Activated CD4-positive, alpha-beta memory T cell treated with anti-CD3 and anti-CD28 coated beads for 36 hours (primary cell): ENCODE data around the gene PPDPF. TPM values are rescaled to one million over a fixed set of nuclear protein-coding genes. Genes with fewer than 3 reads are reported as not detected.
"Not testable (repeated sequence)": the region's sequence is repeated elsewhere in the genome, so short reads cannot be mapped to it uniquely, and the experiment has no call there.

ENCODE experiments used
- CTCF ChIA-PET: fragments of 350-600 bp; sonication (Branson Sonifier 250); formaldehyde crosslinking; loops from one replicate; lab custom pipeline; 2021; ENCODE audit warnings: antibody characterized with exemption, inconsistent platforms; lab: Charles Lee
- POLR2A ChIA-PET: fragments of 350-600 bp; sonication (Branson Sonifier 250); formaldehyde crosslinking; loops from one replicate; lab custom pipeline; 2021; ENCODE audit warnings: antibody characterized with exemption; lab: Charles Lee
- DNase-seq: peaks from one replicate; pipeline ENCODE4 v3.0.0-alpha.2; 2020
- H3K27ac Mint-ChIP-seq: one replicate; pipeline ENCODE4 v1.8.0; 2021; ENCODE audit warnings: mixed read lengths
- H3K27me3 Mint-ChIP-seq: one replicate; pipeline ENCODE4 v1.8.0; 2021; ENCODE audit warnings: mixed read lengths
- H3K36me3 Mint-ChIP-seq: one replicate; pipeline ENCODE4 v1.8.0; 2021; ENCODE audit warnings: mixed read lengths
- H3K4me1 Mint-ChIP-seq: one replicate; pipeline ENCODE4 v1.8.0; 2021; ENCODE audit warnings: low read depth, mixed read lengths
- H3K4me3 Mint-ChIP-seq: one replicate; pipeline ENCODE4 v1.8.0; 2021; ENCODE audit warnings: mild to moderate bottlenecking, mixed read lengths
- H3K9me3 Mint-ChIP-seq: one replicate; pipeline ENCODE4 v1.8.0; 2021; ENCODE audit warnings: mixed read lengths
- intact Hi-C: fragments of 100-400 bp; cut with micrococcal nuclease; formaldehyde crosslinking; loops from one replicate; pipeline ENCODE4 v1.15.1; 2023
- total RNA-seq, 2 experiments: library from RNA; stranded (reverse); gene quantifications; one replicate each; pipeline ENCODE4 v1.2.3, GENCODE V29; 2021

The PPDPF gene
- total RNA-seq, 2 experiments from 2014 or later: 191 to 201 TPM

- Mint-ChIP-seq H3K4me3 (no peak overlapping the region), H3K27me3 (peaks cover 2% of the 10 kb centered on the region), H3K36me3 (no peaks in the 10 kb centered on the region), H3K9me3 (no peaks in the 10 kb centered on the region), H3K27ac (no peak overlapping the region), H3K4me1 (peaks cover 25% of the 10 kb centered on the region)
- CTCF ChIA-PET: interaction anchor here (0.9 to 2.1 kb wide), 2 partner anchors 23 to 29 kb away, joined by 3 to 11 read pairs; partner anchors contain the start of gene PTK6
- no peak for DNase-seq
- intact Hi-C loops: no loop called here
- POLR2A ChIA-PET: interaction anchor here (0.6 to 0.7 kb wide), 2 partner anchors 29 to 90 kb away, joined by 3 read pairs; no protein-coding TSS in a partner anchor
These were observed 46.0 kb downstream of the PPDPF start for GRCh38 chr20:63566395-63567135.

DNA sequence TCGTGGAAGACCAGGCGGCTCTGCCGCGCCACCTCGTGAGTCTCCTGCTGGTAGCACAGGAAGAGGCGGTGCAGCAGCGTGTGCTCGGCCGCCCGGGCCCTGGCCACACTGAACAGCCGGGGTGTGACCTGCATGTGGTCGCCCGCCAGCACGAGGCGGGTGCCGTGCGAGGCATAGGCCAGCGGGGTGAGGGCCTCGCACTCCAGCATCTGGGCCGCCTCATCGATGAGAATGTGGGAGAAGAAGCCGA, 46.5 kb downstream of the PPDPF start:
- no peak for DNase-seq
- CTCF ChIA-PET: interaction anchor here (0.9 to 2.1 kb wide), 5 partner anchors 24 to 472 kb away, joined by 3 to 11 read pairs (median 4); partner anchors contain the start of genes PTK6 and RTEL1
- intact Hi-C loops: no loop called here
- no peaks in the 10 kb centered on the region for H3K36me3 Mint-ChIP-seq
- H3K27ac Mint-ChIP-seq: no peak overlapping the region
- peaks cover 2% of the 10 kb centered on the region for H3K27me3 Mint-ChIP-seq
- no peaks in the 10 kb centered on the region for H3K9me3 Mint-ChIP-seq
- POLR2A ChIA-PET: interaction anchor here (0.6 kb wide), 1 partner anchor 91 kb away, joined by 3 read pairs; no protein-coding TSS in a partner anchor
- H3K4me1 Mint-ChIP-seq: peaks cover 25% of the 10 kb centered on the region
- H3K4me3 Mint-ChIP-seq: no peak overlapping the region

- CTCF ChIA-PET: interaction anchor here (0.9 to 2.1 kb wide), 6 partner anchors 24 to 471 kb away, joined by 3 to 11 read pairs (median 4); partner anchors contain the start of genes PTK6 and RTEL1
- H3K4me3 Mint-ChIP-seq: peak overlapping the region; percentile 45
These were observed 47.0 kb downstream of the PPDPF start for GRCh38 chr20:63567386-63568169.

DNA sequence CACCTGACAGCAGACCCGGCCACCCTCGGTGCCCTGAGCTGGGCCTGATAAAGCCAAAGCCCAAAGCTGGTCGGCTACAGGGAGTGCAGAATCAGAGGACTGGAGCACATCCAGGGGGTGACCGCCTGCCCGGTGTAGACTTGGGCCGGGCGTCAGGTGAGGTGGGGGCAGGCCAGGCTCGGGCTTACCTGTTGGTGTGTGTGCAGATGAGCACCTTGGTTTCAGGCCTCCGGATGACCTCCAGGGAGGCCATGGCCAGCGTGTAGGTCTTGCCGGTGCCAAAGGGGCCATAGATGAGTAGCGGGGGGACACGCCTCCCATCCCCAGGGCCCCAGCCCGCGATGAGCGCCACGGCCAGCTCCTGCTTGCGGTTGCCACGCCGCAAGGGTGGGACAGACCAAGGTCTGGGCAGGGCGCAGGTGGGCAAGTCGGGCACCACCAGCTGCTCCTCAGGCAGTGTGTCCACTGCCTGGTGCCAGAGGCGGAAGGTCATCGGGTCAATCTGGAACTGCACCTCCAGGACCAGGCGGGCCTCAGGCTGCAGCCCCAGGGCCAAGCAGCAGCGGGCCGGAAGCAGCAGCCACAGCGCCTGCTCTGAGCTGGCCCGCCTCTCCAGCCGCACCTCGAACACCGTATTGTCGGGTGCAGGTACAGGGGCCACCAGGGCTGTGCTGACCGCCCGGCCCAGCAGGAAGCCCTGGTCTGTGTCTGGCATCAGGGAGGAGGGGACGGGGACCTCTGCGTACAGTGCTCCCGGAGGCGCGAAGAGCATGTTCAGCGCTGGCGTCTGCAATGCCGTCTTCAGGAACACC, 47.8 kb downstream of the PPDPF start:
- Mint-ChIP-seq H3K36me3 (no peaks in the 10 kb centered on the region), H3K4me3 (peak overlapping the region; percentile 45), H3K27ac (no peak overlapping the region), H3K9me3 (no peaks in the 10 kb centered on the region), H3K27me3 (peaks cover 2% of the 10 kb centered on the region), H3K4me1 (peaks cover 25% of the 10 kb centered on the region)
- ChIA-PET CTCF (interaction anchor here (0.6 to 2.1 kb wide), 6 partner anchors 31 to 471 kb away, joined by 3 to 11 read pairs (median 4); partner anchors contain the start of genes PTK6 and RTEL1), POLR2A (interaction anchor here (0.7 to 1.9 kb wide), 3 partner anchors 18 to 146 kb away, joined by 3 to 4 read pairs (median 4); no protein-coding TSS in a partner anchor)
- intact Hi-C loops: no loop called here
- no peak for DNase-seq

More at GRCh38 chr20:63567386-63568169, 47.0 kb downstream of the PPDPF start:
- POLR2A ChIA-PET: interaction anchor here (0.6 to 1.9 kb wide), 4 partner anchors 19 to 147 kb away, joined by 3 to 4 read pairs (median 4); no protein-coding TSS in a partner anchor
- Mint-ChIP-seq H3K9me3 (no peaks in the 10 kb centered on the region), H3K27ac (peak overlapping the region; percentile 42), H3K36me3 (no peaks in the 10 kb centered on the region), H3K4me1 (peaks cover 25% of the 10 kb centered on the region), H3K27me3 (peaks cover 2% of the 10 kb centered on the region)
- intact Hi-C loops: no loop called here
- peak; percentile 80 for DNase-seq

DNA sequence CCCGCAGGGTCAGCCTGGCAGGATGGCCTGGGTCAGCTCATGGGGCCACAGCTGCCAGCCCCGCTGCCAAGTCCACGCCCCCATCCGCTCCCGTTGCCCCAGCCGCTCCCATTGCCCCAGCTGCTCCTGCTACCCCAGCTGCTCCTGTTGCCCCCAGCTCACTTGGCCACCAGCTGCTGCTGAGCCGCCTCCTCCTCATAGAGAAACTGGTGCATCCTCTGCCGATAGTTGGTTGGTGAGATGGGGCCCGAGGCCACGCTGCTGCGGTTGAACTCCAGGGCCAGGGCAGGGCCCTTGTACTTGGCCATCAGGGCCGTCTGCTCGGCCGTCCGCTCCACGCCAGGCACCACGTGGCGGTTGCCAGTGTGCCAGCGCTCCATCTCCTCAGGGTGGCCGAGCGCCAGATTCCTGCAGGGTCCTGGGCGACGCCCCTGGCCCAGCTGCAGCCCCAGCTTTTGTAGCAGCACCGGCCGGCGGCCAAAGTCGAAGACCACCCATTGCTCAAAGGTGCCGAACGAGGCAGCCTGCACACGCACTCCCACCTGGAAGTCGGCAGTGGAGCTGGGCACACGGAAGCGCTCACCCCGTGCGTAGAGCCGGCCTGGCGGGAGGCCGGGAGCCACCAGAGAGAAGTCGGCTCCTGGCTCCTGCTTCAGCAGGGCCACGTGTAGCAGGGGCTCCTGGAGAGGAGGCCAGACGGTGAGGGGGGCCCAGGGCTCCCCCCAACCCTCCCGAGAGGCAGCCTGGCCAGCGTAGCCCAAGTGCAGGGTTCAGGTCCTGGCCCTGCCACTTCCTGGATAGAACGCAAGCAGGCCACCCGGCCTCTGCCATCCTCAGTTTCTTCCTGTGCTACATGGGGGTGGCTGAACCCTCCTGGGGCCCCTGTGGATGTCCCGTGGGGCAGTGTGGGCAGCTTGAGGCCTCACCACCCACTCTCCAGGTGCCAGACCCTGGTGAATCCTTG, 48.7 kb downstream of the PPDPF start:
- Mint-ChIP-seq H3K4me1 (peaks cover 25% of the 10 kb centered on the region), H3K9me3 (no peaks in the 10 kb centered on the region), H3K27ac (no peak overlapping the region), H3K27me3 (peaks cover 2% of the 10 kb centered on the region), H3K36me3 (no peaks in the 10 kb centered on the region), H3K4me3 (no peak overlapping the region)
- intact Hi-C loops: no loop called here
- DNase-seq: no peak
- ChIA-PET POLR2A (interaction anchor here (0.9 to 1.9 kb wide), 2 partner anchors 17 to 59 kb away, joined by 4 read pairs; no protein-coding TSS in a partner anchor), CTCF (interaction anchor here (0.6 to 2.1 kb wide), 4 partner anchors 22 to 307 kb away, joined by 3 to 11 read pairs (median 6); partner anchors contain the start of gene PTK6)

GRCh38 chr20:63570281-63571086, 49.9 kb downstream of the PPDPF start:
- Mint-ChIP-seq H3K4me3 (no peak overlapping the region), H3K27me3 (peaks cover 2% of the 10 kb centered on the region), H3K4me1 (peaks cover 25% of the 10 kb centered on the region), H3K27ac (no peak overlapping the region), H3K36me3 (no peaks in the 10 kb centered on the region), H3K9me3 (no peaks in the 10 kb centered on the region)
- intact Hi-C loops: no loop called here
- ChIA-PET POLR2A (interaction anchor here (0.7 kb wide), 1 partner anchor 296 kb away, joined by 3 read pairs; no protein-coding TSS in a partner anchor), CTCF (no interaction called here)
- DNase-seq: no peak

GRCh38 chr20:63571087-63571478, 50.5 kb downstream of the PPDPF start:
- H3K36me3 Mint-ChIP-seq, H3K27ac Mint-ChIP-seq, H3K4me3 Mint-ChIP-seq, DNase-seq, intact Hi-C loops, H3K27me3 Mint-ChIP-seq, CTCF ChIA-PET, H3K9me3 Mint-ChIP-seq: not testable (repeated sequence)
- peaks cover 25% of the 10 kb centered on the region for H3K4me1 Mint-ChIP-seq
- POLR2A ChIA-PET: interaction anchor here (0.7 kb wide), 1 partner anchor 295 kb away, joined by 3 read pairs; no protein-coding TSS in a partner anchor

Other genes with a start within 250 kb of the PPDPF start
- 10 to 100 TPM; 68.4 to 72.4 TPM for gene ARFGAP1, start 248.0 kb upstream of the PPDPF start, total RNA-seq
- not detected for gene COL20A1, start 227.6 kb upstream of the PPDPF start, total RNA-seq
- gene CHRNA4, start 159.4 kb upstream of the PPDPF start, total RNA-seq: not detected
- gene KCNQ2, start 48.1 kb upstream of the PPDPF start, total RNA-seq: not detected
- 1 to 10 TPM; 1.1 to 1.7 TPM for gene EEF1A2, start 21.7 kb upstream of the PPDPF start, total RNA-seq
- gene PTK6, start 16.6 kb downstream of the PPDPF start, total RNA-seq: under 1 TPM; 0.34 to 0.78 TPM
- gene SRMS, start 27.0 kb downstream of the PPDPF start, total RNA-seq: not detected
- gene FNDC11, start 33.4 kb downstream of the PPDPF start, total RNA-seq: under 1 TPM; 0.55 to 0.61 TPM
- gene HELZ2, start 53.5 kb downstream of the PPDPF start, total RNA-seq: 10 to 100 TPM; 28.5 to 32.2 TPM
- gene GMEB2, start 106.3 kb downstream of the PPDPF start, total RNA-seq: 10 to 100 TPM; 13.6 to 14.0 TPM
- 10 to 100 TPM; 17.3 to 18.0 TPM for gene STMN3, start 132.7 kb downstream of the PPDPF start, total RNA-seq
- gene RTEL1, start 137.5 kb downstream of the PPDPF start, total RNA-seq: 10 to 100 TPM; 38.0 to 38.3 TPM
- gene TNFRSF6B, start 175.9 kb downstream of the PPDPF start, total RNA-seq: not detected
- 10 to 100 TPM; 54.6 to 58.4 TPM for gene ARFRP1, start 187.2 kb downstream of the PPDPF start, total RNA-seq
- 10 to 100 TPM; 28.7 to 29.9 TPM for gene ZGPAT, start 187.3 kb downstream of the PPDPF start, total RNA-seq
- gene LIME1, start 215.9 kb downstream of the PPDPF start, total RNA-seq: 10 to 100 TPM; 14.7 to 17.6 TPM
- gene SLC2A4RG, start 219.0 kb downstream of the PPDPF start, total RNA-seq: 10 to 100 TPM; 58.9 to 59.0 TPM